ENCODE measurements around the gene UBE2Q2. TPM values are rescaled to one million over a fixed set of nuclear protein-coding genes. Genes with fewer than 3 reads are reported as not detected.

The UBE2Q2 gene
- total RNA-seq, 1 donor from 2014 or later: 47.7 TPM

- Mint-ChIP-seq H3K36me3 (ENCODE audit: low read depth, unreplicated experiment) (peaks cover 13% of the 10 kb centered on the region), H3K27ac (ENCODE audit: unreplicated experiment) (no peak overlapping the region), H3K4me1 (ENCODE audit: low read depth, unreplicated experiment) (peaks cover 36% of the 10 kb centered on the region), H3K4me3 (ENCODE audit: unreplicated experiment) (peak overlapping the region; percentile 7), H3K9me3 (ENCODE audit: unreplicated experiment) (no peaks in the 10 kb centered on the region), H3K27me3 (ENCODE audit: low read depth, unreplicated experiment) (no peaks in the 10 kb centered on the region)
- Histone ChIP-seq H3K79me2 (ENCODE audit: insufficient read depth, low read length) (peaks cover 78% of the 10 kb centered on the region), H3K27ac (ENCODE audit: low read depth, low read length) (no peak overlapping the region), H2AFZ (ENCODE audit: low read depth, low read length) (no peak overlapping the region), H3K36me3 (ENCODE audit: insufficient read depth, low read length) (peaks cover 6% of the 10 kb centered on the region), H3K9me3 (ENCODE audit: insufficient read depth, low read depth, low read length) (no peaks in the 10 kb centered on the region), H3K27me3 (ENCODE audit: insufficient read depth, low read length) (no peaks in the 10 kb centered on the region), H3K9ac (ENCODE audit: low read length) (no peak overlapping the region), H4K20me1 (ENCODE audit: insufficient read depth, low read length) (peaks cover 88% of the 10 kb centered on the region), H3K4me2 (ENCODE audit: low read length) (no peak overlapping the region), H3K4me3 (ENCODE audit: insufficient read depth, low read depth, low read length) (no peak overlapping the region), H3K4me1 (ENCODE audit: insufficient read depth, low read length) (peaks cover 7% of the 10 kb centered on the region)
- FAIRE-seq (no peak), DNase-seq (ENCODE audit: low read depth) (no peak)
- no peak for TF ChIP-seq EZH2 (IDR thresholded peaks at IDR 0.05; ENCODE audit: insufficient read depth, low read length)
- TF ChIP-seq CTCF (IDR thresholded peaks at IDR 0.05; ENCODE audit: insufficient read depth, low read depth, low read length): no peak
Observed at GRCh38 chr15:75923756-75924155, 80.5 kb downstream of the UBE2Q2 start.

- H3K4me1 ChIP-seq (ENCODE audit: insufficient read depth, low read length): peaks cover 7% of the 10 kb centered on the region
- no peak for DNase-seq (ENCODE audit: low read depth)
Observed at GRCh38 chr15:75924576-75924975, 81.3 kb downstream of the UBE2Q2 start.

More at GRCh38 chr15:75924576-75924975, 81.3 kb downstream of the UBE2Q2 start:
- Histone ChIP-seq H4K20me1 (ENCODE audit: insufficient read depth, low read length) (peaks cover 86% of the 10 kb centered on the region), H3K79me2 (ENCODE audit: insufficient read depth, low read length) (peaks cover 78% of the 10 kb centered on the region), H3K4me3 (ENCODE audit: insufficient read depth, low read depth, low read length) (no peak overlapping the region), H3K4me2 (ENCODE audit: low read length) (no peak overlapping the region), H3K36me3 (ENCODE audit: insufficient read depth, low read length) (peaks cover 4% of the 10 kb centered on the region), H3K27ac (ENCODE audit: low read depth, low read length) (no peak overlapping the region), H3K9me3 (ENCODE audit: insufficient read depth, low read depth, low read length) (no peaks in the 10 kb centered on the region), H3K9ac (ENCODE audit: low read length) (no peak overlapping the region), H2AFZ (ENCODE audit: low read depth, low read length) (no peak overlapping the region), H3K27me3 (ENCODE audit: insufficient read depth, low read length) (no peaks in the 10 kb centered on the region)
- H3K9me3 Mint-ChIP-seq (ENCODE audit: unreplicated experiment): no peaks in the 10 kb centered on the region
- peaks cover 13% of the 10 kb centered on the region for H3K36me3 Mint-ChIP-seq (ENCODE audit: low read depth, unreplicated experiment)
- peak overlapping the region; percentile 48 for H3K27ac Mint-ChIP-seq (ENCODE audit: unreplicated experiment)
- no peak overlapping the region for H3K4me3 Mint-ChIP-seq (ENCODE audit: unreplicated experiment)
- peaks cover 36% of the 10 kb centered on the region for H3K4me1 Mint-ChIP-seq (ENCODE audit: low read depth, unreplicated experiment)
- TF ChIP-seq EZH2 (IDR thresholded peaks at IDR 0.05; ENCODE audit: insufficient read depth, low read length) (no peak), CTCF (IDR thresholded peaks at IDR 0.05; ENCODE audit: insufficient read depth, low read depth, low read length) (no peak)
- FAIRE-seq: no peak
- no peaks in the 10 kb centered on the region for H3K27me3 Mint-ChIP-seq (ENCODE audit: low read depth, unreplicated experiment)

Data from astrocyte (in vitro differentiated cells and primary cell).